Measurements from ENCODE around the gene RBFOX1.

- TF ChIP-seq EZH2phosphoT487 (IDR thresholded peaks at IDR 0.05; ENCODE audit: borderline replicate concordance) = no peak
- TF ChIP-seq, protein P1, sequence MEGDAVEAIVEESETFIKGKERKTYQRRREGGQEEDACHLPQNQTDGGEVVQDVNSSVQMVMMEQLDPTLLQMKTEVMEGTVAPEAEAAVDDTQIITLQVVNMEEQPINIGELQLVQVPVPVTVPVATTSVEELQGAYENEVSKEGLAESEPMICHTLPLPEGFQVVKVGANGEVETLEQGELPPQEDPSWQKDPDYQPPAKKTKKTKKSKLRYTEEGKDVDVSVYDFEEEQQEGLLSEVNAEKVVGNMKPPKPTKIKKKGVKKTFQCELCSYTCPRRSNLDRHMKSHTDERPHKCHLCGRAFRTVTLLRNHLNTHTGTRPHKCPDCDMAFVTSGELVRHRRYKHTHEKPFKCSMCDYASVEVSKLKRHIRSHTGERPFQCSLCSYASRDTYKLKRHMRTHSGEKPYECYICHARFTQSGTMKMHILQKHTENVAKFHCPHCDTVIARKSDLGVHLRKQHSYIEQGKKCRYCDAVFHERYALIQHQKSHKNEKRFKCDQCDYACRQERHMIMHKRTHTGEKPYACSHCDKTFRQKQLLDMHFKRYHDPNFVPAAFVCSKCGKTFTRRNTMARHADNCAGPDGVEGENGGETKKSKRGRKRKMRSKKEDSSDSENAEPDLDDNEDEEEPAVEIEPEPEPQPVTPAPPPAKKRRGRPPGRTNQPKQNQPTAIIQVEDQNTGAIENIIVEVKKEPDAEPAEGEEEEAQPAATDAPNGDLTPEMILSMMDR (conservative IDR thresholded peaks at IDR 0.05; ENCODE audit: low read length) = no peak
Measured at GRCh38 chr16:7422036-7422888, 89.6 kb downstream of the RBFOX1 start.
